ENCODE results near the gene ACAD9.

GRCh38 chr3:128864351-128864811 lies 15.0 kb upstream of the ACAD9 start:
- TF ChIP-seq POLR2A (IDR thresholded peaks at IDR 0.05) (no peak), POLR2AphosphoS5 (IDR thresholded peaks at IDR 0.05) (no peak)

All from sigmoid colon (tissue), 4 donors.